Testis (tissue), 3 donors: Measurements from ENCODE around the gene ACSL1. TPM values are rescaled to one million over a fixed set of nuclear protein-coding genes. Genes with fewer than 3 reads are reported as not detected.

Experiments used
- DNase-seq: peaks from one replicate; pipeline ENCODE4 v3.0.0-alpha.2; 2019
- H3K27ac ChIP-seq, 2 donors: fragments of 200-600 bp; sonication (generic); one replicate each; pipeline ENCODE4 v1.5.1; 2019
- H3K27me3 ChIP-seq: fragments of 200-600 bp; sonication (generic); one replicate; pipeline ENCODE4 v1.5.1; 2019
- H3K36me3 ChIP-seq: fragments of 200-600 bp; sonication (generic); one replicate; pipeline ENCODE4 v1.5.1; 2017; ENCODE audit warnings: low read depth; ENCODE audit errors: missing control alignments
- H3K4me1 ChIP-seq: fragments of 200-600 bp; sonication (generic); one replicate; pipeline ENCODE4 v1.5.1; 2019
- H3K4me3 ChIP-seq, 2 donors: fragments of 200-600 bp; sonication (generic); one replicate each; pipeline ENCODE4 v1.5.1; 2017 to 2019
- H3K9me3 ChIP-seq: fragments of 200-600 bp; sonication (generic); one replicate; pipeline ENCODE4 v1.5.1; 2017
- POLR2A ChIP-seq: fragments of 450-650 bp; IDR thresholded peaks from one replicate; pipeline ENCODE4 v1.6.1; 2017; ENCODE audit warnings: antibody characterized with exemption, mild to moderate bottlenecking, moderate library complexity
- WGBS, 2 donors: methylation state at CpG; one replicate each; pipeline ENCODE4 v1.1.5; 2018; 5-methylcytosine and 5-hydroxymethylcytosine counted together
- intact Hi-C: fragments of 100-400 bp; cut with DNase I; formaldehyde crosslinking; loops from one replicate; pipeline ENCODE4 v1.15.1; 2023; ENCODE audit warnings: low total_unique reads
- polyA plus RNA-seq: library from polyadenylated mRNA; stranded (reverse); fragments of 350-450 nt; fragmentation: Illumina TruSeq; extraction: RNeasy Lipid Tissue Mini Kit (QIAGEN cat#74804); gene quantifications from one replicate; pipeline ENCODE4 v1.2.3, GENCODE V29; 2014; ENCODE audit warnings: low read depth, low replicate concordance; ENCODE audit not compliant: insufficient read depth
- total RNA-seq, 2 donors: library from RNA; depleted of rRNA; stranded (reverse); fragments of >200 nt; gene quantifications; one replicate each; pipeline ENCODE4 v1.2.3, GENCODE V29; 2016
- TF ChIP-seq, protein P1 (sequence below), 3 experiments: fragments of 450-650 bp in 2 of 3; fragments of 200-600 bp in 1 of 3; sonication (generic) in 1 of 3; IDR thresholded peaks; one replicate each; pipeline ENCODE4 v1.5.1; 2016 to 2019; ENCODE audit warnings: antibody characterized with exemption in 3 of 3, mild to moderate bottlenecking in 2 of 3, moderate library complexity in 1 of 3

ACSL1 gene
- total and polyA plus RNA-seq, 3 donors from 2014 or later, result 31.6 to 81.8 (median 59.8) TPM

DNA sequence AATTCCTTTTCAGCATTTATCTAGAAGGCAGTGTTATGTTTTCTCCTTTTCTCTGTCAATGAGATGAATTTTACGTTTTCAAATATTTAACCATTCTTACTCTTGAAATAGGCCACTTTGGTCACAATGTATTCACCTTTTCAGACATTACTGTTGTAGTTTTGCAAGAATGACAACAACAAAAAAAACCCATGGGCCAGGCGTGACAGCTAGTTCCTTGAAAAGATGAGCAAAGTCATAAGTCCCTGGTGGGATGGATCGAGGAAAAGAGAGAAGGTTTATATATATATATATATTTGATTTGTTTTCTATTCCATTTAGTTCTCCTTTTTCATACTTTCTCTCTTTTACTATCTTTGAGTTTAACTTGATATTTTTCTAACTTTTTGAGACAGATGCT lies 38.1 kb upstream of the ACSL1 start:
- intact Hi-C loops, result no loop called here
- H3K4me3 ChIP-seq, result no peak overlapping the region
- no peaks in the 10 kb centered on the region for H3K27me3 ChIP-seq
- WGBS, 2 donors, result 66 to 89% methylated on average over 3 of the region's 3 CpGs
- no peak for DNase-seq
- no peaks in the 10 kb centered on the region for H3K4me1 ChIP-seq
- H3K27ac ChIP-seq, result no peak overlapping the region
- no peaks in the 10 kb centered on the region for H3K9me3 ChIP-seq
- TF ChIP-seq, protein P1, sequence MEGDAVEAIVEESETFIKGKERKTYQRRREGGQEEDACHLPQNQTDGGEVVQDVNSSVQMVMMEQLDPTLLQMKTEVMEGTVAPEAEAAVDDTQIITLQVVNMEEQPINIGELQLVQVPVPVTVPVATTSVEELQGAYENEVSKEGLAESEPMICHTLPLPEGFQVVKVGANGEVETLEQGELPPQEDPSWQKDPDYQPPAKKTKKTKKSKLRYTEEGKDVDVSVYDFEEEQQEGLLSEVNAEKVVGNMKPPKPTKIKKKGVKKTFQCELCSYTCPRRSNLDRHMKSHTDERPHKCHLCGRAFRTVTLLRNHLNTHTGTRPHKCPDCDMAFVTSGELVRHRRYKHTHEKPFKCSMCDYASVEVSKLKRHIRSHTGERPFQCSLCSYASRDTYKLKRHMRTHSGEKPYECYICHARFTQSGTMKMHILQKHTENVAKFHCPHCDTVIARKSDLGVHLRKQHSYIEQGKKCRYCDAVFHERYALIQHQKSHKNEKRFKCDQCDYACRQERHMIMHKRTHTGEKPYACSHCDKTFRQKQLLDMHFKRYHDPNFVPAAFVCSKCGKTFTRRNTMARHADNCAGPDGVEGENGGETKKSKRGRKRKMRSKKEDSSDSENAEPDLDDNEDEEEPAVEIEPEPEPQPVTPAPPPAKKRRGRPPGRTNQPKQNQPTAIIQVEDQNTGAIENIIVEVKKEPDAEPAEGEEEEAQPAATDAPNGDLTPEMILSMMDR (IDR thresholded peaks at IDR 0.05), result no peak
- TF ChIP-seq POLR2A, result no peak
- no peaks in the 10 kb centered on the region for H3K36me3 ChIP-seq

DNA sequence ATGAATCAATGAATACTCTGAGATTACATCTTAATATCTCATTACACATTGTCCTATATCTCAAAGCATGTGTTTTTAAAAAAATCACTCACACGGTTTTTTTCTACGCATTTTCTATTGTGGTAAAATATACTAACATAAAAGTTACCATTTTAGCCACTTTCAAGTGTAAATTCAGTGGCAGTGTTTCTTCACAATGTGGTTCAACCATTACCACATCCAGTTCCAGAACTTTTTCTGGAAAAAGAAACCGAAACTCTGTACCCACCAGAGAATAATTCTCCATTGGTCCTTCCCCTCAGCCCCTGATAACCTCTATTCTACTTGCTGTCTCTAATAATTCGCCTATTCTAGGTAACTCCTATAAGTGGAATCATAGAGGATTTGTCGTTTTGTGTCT lies 35.3 kb upstream of the ACSL1 start:
- TF ChIP-seq, protein P1 (IDR thresholded peaks at IDR 0.05), result no peak
- TF ChIP-seq POLR2A, result no peak
- H3K4me1 ChIP-seq, result no peaks in the 10 kb centered on the region
- no peak overlapping the region for H3K27ac ChIP-seq
- no peaks in the 10 kb centered on the region for H3K27me3 ChIP-seq
- H3K9me3 ChIP-seq, result no peaks in the 10 kb centered on the region
- H3K4me3 ChIP-seq, result no peak overlapping the region
- no peak for DNase-seq
- 86 to 90% methylated on average over 5 of the region's 5 CpGs for WGBS, 2 donors
- no peaks in the 10 kb centered on the region for H3K36me3 ChIP-seq
- intact Hi-C loops, result no loop called here

DNA sequence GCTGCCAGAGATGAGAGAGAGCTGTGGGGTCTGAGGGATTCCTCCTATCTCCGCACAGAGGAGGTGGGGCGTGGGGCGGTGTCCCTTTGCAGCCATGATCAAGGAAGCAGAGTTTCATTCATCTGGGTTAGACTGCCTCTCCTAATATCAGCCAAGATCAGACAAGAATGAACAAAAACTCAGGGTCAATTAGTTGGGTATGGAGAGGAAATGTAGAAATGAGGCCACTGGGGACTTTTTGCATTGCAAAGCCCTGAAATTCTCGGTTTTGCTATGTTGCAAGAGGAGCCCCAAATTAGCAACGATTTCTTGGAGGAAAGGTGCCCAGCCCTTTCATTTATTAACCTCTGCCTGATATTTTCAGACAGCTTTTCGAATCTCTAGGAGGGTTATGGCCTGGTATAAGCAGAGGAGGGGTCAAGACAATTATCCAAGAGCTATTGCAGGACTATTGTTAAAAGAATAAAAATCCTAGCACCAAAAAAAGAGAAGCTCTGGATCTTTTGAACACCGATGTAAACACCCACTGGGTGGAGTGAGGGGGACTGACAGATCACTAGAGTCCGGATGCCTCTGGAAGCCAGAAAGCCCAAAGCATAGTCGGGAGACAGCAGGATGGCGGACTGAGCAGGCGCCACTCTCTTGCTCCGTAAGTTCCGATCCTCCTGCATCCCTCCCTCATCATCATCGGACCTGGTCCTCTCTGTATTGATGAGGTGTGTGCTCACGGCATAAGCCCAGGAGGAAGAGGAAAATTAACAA lies 34.4 kb upstream of the ACSL1 start:
- TF ChIP-seq POLR2A, result no peak
- TF ChIP-seq, protein P1 (IDR thresholded peaks at IDR 0.05), result no peak
- Histone ChIP-seq H3K27ac (no peak overlapping the region), H3K4me3 (no peak overlapping the region), H3K27me3 (no peaks in the 10 kb centered on the region), H3K9me3 (no peaks in the 10 kb centered on the region), H3K36me3 (no peaks in the 10 kb centered on the region), H3K4me1 (no peaks in the 10 kb centered on the region)
- intact Hi-C loops, result no loop called here
- 66 to 77% methylated on average over 15 of the region's 15 CpGs for WGBS, 2 donors
- no peak for DNase-seq

DNA sequence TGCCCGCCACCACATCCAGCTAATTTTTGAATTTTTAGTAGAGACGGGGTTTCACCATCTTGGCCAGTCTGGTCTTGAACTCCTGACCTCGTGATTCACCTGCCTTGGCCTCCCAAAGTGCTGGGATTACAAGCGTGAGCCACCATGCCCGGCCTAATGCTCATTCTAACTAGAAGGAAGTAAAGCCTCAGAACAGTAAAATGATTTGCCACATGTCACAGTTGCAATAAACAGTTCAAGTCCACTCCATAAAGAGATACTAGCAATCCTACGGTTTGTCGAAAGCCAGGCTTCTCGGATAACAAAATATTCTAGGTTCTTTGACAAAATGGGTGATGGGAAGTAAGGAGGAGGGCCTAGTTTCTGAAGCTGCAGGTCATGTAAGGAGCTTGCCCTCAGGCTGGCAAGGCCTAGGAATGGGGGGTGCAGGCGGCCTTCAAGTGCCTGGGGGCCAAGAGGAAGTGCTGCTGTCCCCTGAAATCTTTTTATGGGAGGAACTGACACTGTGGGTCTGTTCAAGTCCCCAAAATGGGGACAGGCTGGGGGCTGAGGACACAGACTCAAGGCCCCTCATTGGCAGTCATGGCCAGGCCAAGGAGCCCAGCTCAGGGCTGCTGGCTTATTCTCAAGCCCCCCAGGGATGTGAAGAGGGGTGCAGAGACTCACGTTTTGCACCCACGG lies 31.8 kb upstream of the ACSL1 start:
- no peak for DNase-seq
- WGBS, 2 donors, result 73 to 83% methylated on average over 11 of the region's 11 CpGs
- TF ChIP-seq, protein P1 (IDR thresholded peaks at IDR 0.05), result no peak
- TF ChIP-seq POLR2A, result no peak
- Histone ChIP-seq H3K4me3 (no peak overlapping the region), H3K9me3 (no peaks in the 10 kb centered on the region), H3K36me3 (no peaks in the 10 kb centered on the region), H3K27ac (no peak overlapping the region), H3K4me1 (no peaks in the 10 kb centered on the region), H3K27me3 (no peaks in the 10 kb centered on the region)
- intact Hi-C loops, result no loop called here
